CD4-positive, alpha-beta T cell (primary cell): ENCODE results near the gene FOXA1. TPM values are rescaled to one million over a fixed set of nuclear protein-coding genes. Genes with fewer than 3 reads are reported as not detected.
"Not testable (repeated sequence)": the region's sequence is repeated elsewhere in the genome, so short reads cannot be mapped to it uniquely, and the experiment has no call there.

Experiments
- ATAC-seq: fragments of 200-7000 bp; cut with Tn5 transposase; one replicate; pipeline ENCODE4 v1.10.0; 2022; ENCODE audit warnings: mild to moderate bottlenecking; ENCODE audit not compliant: poor library complexity
- CTCF ChIA-PET: fragments of 350-600 bp; sonication (Branson Sonifier 250); formaldehyde crosslinking; loops from one replicate; lab custom pipeline; 2021; ENCODE audit warnings: antibody characterized with exemption, inconsistent platforms; lab: Charles Lee
- POLR2A ChIA-PET: fragments of 350-600 bp; sonication (Branson Sonifier 250); formaldehyde crosslinking; loops from one replicate; lab custom pipeline; 2021; ENCODE audit warnings: antibody characterized with exemption, inconsistent platforms; lab: Charles Lee
- DNase-seq, 14 experiments: peaks; one replicate each; pipeline ENCODE4 v3.0.0-alpha.2; 2013 to 2020; ENCODE audit warnings: mixed read lengths in 2 of 14
- H3K27ac ChIP-seq, 2 donors: one replicate each; pipeline versions ENCODE4 v1.5.1 to v1.7.0; 2013; ENCODE audit warnings: low read length in 2 of 2, low read depth in 1 of 2, mild to moderate bottlenecking in 1 of 2
- H3K27me3 ChIP-seq, 2 experiments: 1 replicate in 1 of 2; 2 replicates in 1 of 2; pipeline versions ENCODE4 v1.6.1 to v1.7.0; 2013; ENCODE audit warnings: low read length in 2 of 2, control low read depth in 1 of 2, mild to moderate bottlenecking in 1 of 2, moderate library complexity in 1 of 2; ENCODE audit not compliant: insufficient read depth in 2 of 2, control insufficient read depth in 1 of 2
- H3K36me3 ChIP-seq: one replicate; pipeline ENCODE4 v1.6.1; 2013; ENCODE audit warnings: low read length, control low read depth; ENCODE audit not compliant: insufficient read depth
- H3K4me1 ChIP-seq: one replicate; pipeline ENCODE4 v1.6.1; 2013; ENCODE audit warnings: low read length, control low read depth; ENCODE audit not compliant: insufficient read depth
- H3K4me3 ChIP-seq: one replicate; pipeline ENCODE4 v1.5.1; 2013; ENCODE audit warnings: mild to moderate bottlenecking, low read length, moderate library complexity
- H3K9me3 ChIP-seq, 2 experiments: 1 replicate in 1 of 2; 2 replicates in 1 of 2; pipeline versions ENCODE4 v1.6.1 to v1.7.0; 2013; ENCODE audit warnings: low read length in 2 of 2, mild to moderate bottlenecking in 2 of 2, control low read depth in 1 of 2, moderate library complexity in 1 of 2; ENCODE audit not compliant: control insufficient read depth in 1 of 2, insufficient read depth in 1 of 2
- H3K27ac Mint-ChIP-seq: one replicate; pipeline ENCODE4 v1.8.0; 2020; ENCODE audit warnings: mixed read lengths
- H3K27me3 Mint-ChIP-seq: one replicate; pipeline ENCODE4 v1.8.0; 2021; ENCODE audit warnings: mixed read lengths
- H3K36me3 Mint-ChIP-seq: one replicate; pipeline ENCODE4 v1.8.0; 2021; ENCODE audit warnings: low read depth, mixed read lengths
- H3K4me1 Mint-ChIP-seq: one replicate; pipeline ENCODE4 v1.8.0; 2021; ENCODE audit warnings: low read depth, mixed read lengths
- H3K4me3 Mint-ChIP-seq: one replicate; pipeline ENCODE4 v1.8.0; 2020; ENCODE audit warnings: mild to moderate bottlenecking, mixed read lengths
- H3K9me3 Mint-ChIP-seq: one replicate; pipeline ENCODE4 v1.8.0; 2020; ENCODE audit warnings: mixed read lengths
- intact Hi-C, 2 experiments: fragments of 100-400 bp; cut with DNase I in 1 of 2; cut with micrococcal nuclease in 1 of 2; formaldehyde crosslinking; loops; one replicate each; pipeline versions ENCODE4 v1.15.1 to v1.9.0; 2023 to 2025; cut with DNase I, micrococcal nuclease
- total RNA-seq, 174 experiments: library from RNA in 2 of 174; stranded (reverse) in 2 of 174; gene quantifications; one replicate each; pipeline ENCODE4 v1.2.3 and lab custom pipeline; 2021 to 2026
- TF ChIP-seq, protein P1 (sequence below): fragments of 200-600 bp; IDR thresholded peaks from one replicate; pipeline ENCODE4 v1.8.0; 2022; ENCODE audit warnings: antibody characterized with exemption, mild to moderate bottlenecking

The FOXA1 gene
- total RNA-seq, 2 experiments from 2014 or later, result not detected

DNA sequence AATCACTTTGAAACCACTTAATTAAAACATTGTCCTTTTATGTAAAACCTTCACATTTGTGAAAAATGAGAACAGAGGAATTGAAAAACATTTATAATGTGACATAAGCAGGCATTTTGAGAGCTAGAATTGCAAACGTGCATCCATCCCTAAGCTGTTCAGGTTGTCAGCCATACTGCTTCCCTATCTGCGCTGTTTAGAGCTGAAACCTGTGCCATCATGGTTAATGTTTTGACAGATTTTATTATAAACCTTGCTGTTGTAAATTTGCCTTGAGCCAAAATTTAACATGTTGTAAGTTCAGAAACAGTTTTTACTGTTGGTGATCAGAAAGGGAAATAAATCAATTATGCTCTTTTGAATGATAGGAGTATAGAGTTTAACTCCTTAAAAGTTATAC lies 31.9 kb downstream of the FOXA1 start:
- DNase-seq (no peak), ATAC-seq (no peak)
- peaks cover 3% of the 10 kb centered on the region in 2 experiments for H3K9me3 ChIP-seq
- Mint-ChIP-seq H3K9me3 (peaks cover 4% of the 10 kb centered on the region), H3K4me3 (no peak overlapping the region), H3K27ac (no peak overlapping the region), H3K27me3 (peaks cover 3% of the 10 kb centered on the region), H3K4me1 (no peaks in the 10 kb centered on the region), H3K36me3 (no peaks in the 10 kb centered on the region)
- TF ChIP-seq, protein P1, sequence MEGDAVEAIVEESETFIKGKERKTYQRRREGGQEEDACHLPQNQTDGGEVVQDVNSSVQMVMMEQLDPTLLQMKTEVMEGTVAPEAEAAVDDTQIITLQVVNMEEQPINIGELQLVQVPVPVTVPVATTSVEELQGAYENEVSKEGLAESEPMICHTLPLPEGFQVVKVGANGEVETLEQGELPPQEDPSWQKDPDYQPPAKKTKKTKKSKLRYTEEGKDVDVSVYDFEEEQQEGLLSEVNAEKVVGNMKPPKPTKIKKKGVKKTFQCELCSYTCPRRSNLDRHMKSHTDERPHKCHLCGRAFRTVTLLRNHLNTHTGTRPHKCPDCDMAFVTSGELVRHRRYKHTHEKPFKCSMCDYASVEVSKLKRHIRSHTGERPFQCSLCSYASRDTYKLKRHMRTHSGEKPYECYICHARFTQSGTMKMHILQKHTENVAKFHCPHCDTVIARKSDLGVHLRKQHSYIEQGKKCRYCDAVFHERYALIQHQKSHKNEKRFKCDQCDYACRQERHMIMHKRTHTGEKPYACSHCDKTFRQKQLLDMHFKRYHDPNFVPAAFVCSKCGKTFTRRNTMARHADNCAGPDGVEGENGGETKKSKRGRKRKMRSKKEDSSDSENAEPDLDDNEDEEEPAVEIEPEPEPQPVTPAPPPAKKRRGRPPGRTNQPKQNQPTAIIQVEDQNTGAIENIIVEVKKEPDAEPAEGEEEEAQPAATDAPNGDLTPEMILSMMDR, result no peak
- H3K36me3 ChIP-seq, result no peaks in the 10 kb centered on the region
- no peaks in the 10 kb centered on the region for H3K4me1 ChIP-seq
- CTCF ChIA-PET, result no interaction called here
- no peaks in the 10 kb centered on the region for H3K27me3 ChIP-seq
- no peak overlapping the region for H3K27ac ChIP-seq
- POLR2A ChIA-PET, result no interaction called here
- H3K4me3 ChIP-seq, result no peak overlapping the region
- intact Hi-C loops, result no loop called here

DNA sequence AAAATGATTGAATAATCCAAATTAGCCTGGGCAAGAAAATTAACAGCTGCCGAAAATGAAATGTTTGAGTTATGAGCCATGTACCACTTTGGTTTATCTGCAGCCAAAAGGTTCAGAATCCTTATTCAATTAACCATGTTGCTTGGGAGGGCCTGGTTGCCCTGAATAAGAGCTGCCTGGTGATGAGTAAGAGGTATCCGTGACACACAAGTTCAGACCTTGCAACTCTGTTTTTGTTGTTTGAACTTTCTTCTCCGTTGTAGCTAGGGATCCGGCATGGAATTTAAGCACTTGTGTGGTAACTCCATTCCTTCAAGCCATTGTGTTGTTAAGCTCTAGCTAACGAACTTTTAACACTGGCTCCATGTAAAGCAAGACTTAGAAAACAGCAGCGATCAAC lies 35.7 kb downstream of the FOXA1 start:
- Histone ChIP-seq H3K27me3 (no peaks in the 10 kb centered on the region), H3K27ac (no peak overlapping the region)
- CTCF ChIA-PET, result no interaction called here

DNA sequence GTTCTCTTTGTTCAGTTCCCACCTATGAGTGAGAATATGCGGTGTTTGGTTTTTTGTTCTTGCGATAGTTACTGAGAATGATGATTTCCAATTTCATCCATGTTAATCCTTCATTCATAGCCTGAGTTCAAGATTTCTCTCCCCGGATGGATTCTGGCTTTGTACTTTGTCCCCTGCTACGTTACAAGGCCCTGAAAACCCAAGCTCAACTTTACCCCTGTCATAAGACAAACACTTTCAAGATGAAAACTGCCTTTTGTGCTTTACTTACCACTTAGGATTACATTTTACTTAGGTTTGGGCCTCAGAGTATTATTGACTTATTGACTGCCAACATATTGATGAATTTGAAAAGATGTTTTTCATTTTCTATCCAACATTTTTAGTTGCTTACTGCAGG lies 36.3 kb downstream of the FOXA1 start:
- DNase-seq (no peak), ATAC-seq (no peak)
- POLR2A ChIA-PET, result no interaction called here
- no peaks in the 10 kb centered on the region for H3K36me3 Mint-ChIP-seq
- no peaks in the 10 kb centered on the region for H3K36me3 ChIP-seq
- no peaks in the 10 kb centered on the region for H3K4me1 ChIP-seq
- H3K9me3 ChIP-seq, result peaks cover 3 to 6% of the 10 kb centered on the region in 2 experiments
- H3K9me3 Mint-ChIP-seq, result peaks cover 7% of the 10 kb centered on the region
- H3K27me3 ChIP-seq, result no peaks in the 10 kb centered on the region
- H3K4me3 ChIP-seq, result no peak overlapping the region
- no peak overlapping the region for H3K27ac Mint-ChIP-seq
- H3K27ac ChIP-seq, result no peak overlapping the region
- H3K27me3 Mint-ChIP-seq, result no peaks in the 10 kb centered on the region
- CTCF ChIA-PET, result no interaction called here
- no peak overlapping the region for H3K4me3 Mint-ChIP-seq
- TF ChIP-seq, protein P1, result no peak
- intact Hi-C loops, result no loop called here
- no peaks in the 10 kb centered on the region for H3K4me1 Mint-ChIP-seq

More for the DNA sequence above, 35.7 kb downstream of the FOXA1 start:
- Histone ChIP-seq H3K36me3 (no peaks in the 10 kb centered on the region), H3K9me3 (peaks cover 3 to 6% of the 10 kb centered on the region in 2 experiments), H3K4me1 (no peaks in the 10 kb centered on the region), H3K4me3 (no peak overlapping the region)
- no peak overlapping the region for H3K27ac Mint-ChIP-seq
- TF ChIP-seq, protein P1, result no peak
- H3K9me3 Mint-ChIP-seq, result peaks cover 7% of the 10 kb centered on the region
- POLR2A ChIA-PET, result no interaction called here
- ATAC-seq, result no peak
- intact Hi-C loops, result no loop called here
- H3K27me3 Mint-ChIP-seq, result no peaks in the 10 kb centered on the region
- H3K36me3 Mint-ChIP-seq, result no peaks in the 10 kb centered on the region
- H3K4me1 Mint-ChIP-seq, result no peaks in the 10 kb centered on the region
- no peak for DNase-seq
- no peak overlapping the region for H3K4me3 Mint-ChIP-seq

DNA sequence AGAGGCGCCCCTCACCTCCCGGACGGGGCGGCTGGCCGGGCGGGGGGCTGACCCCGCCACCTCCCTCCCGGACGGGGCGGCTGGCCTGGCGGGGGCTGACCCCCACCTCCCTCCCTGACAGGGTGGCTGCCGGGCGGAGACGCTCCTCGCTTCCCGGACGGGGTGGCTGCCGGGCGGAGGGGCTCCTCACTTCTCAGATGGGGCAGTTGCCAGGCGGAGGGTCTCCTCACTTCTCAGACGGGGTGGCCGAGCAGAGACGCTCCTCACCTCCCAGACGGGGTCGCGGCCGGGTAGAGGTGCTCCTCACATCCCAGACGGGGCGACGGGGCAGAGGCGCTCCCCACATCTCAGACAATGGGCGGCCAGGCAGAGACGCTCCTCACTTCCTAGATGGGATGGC lies 39.5 kb downstream of the FOXA1 start:
- H3K9me3 ChIP-seq, DNase-seq, H3K36me3 Mint-ChIP-seq, POLR2A ChIA-PET, intact Hi-C loops, H3K27ac Mint-ChIP-seq, H3K4me3 Mint-ChIP-seq, CTCF ChIA-PET, H3K27me3 Mint-ChIP-seq, ATAC-seq, H3K4me1 Mint-ChIP-seq, H3K4me3 ChIP-seq, H3K4me1 ChIP-seq, H3K27me3 ChIP-seq, H3K27ac ChIP-seq, H3K9me3 Mint-ChIP-seq, H3K36me3 ChIP-seq: not testable (repeated sequence)
